PC-3 (cell line): ENCODE measurements around the gene RMDN3. TPM values are rescaled to one million over a fixed set of nuclear protein-coding genes. Genes with fewer than 3 reads are reported as not detected.

Experiments used
- ATAC-seq: fragments of 200-7000 bp; cut with Tn5 transposase; 2 replicates; pipeline ENCODE4 v1.9.1; 2020; ENCODE audit warnings: mild to moderate bottlenecking, moderate library complexity
- BruUV-seq: library from RNA; stranded (reverse); fragments of 400-500 nt; replicated peaks from 2 replicates; lab custom pipeline; 2021; lab: Mats Ljungman, UMichigan
- CTCF ChIA-PET: fragments of 300-600 bp; sonication (Branson Sonifier 250); formaldehyde crosslinking; loops from one replicate; lab custom pipeline; 2022; ENCODE audit warnings: antibody characterized with exemption; lab: Charles Lee
- POLR2A ChIA-PET: fragments of 300-600 bp; sonication (Branson Sonifier 250); formaldehyde crosslinking; loops from one replicate; lab custom pipeline; 2022; ENCODE audit warnings: antibody characterized with exemption; ENCODE audit not compliant: unreplicated experiment; lab: Charles Lee
- DNase-seq: peaks from one replicate; pipeline ENCODE4 v3.0.0-alpha.2; 2015
- H2AFZ ChIP-seq: fragments of 300-600 bp; sonication (generic); 2 replicates; pipeline ENCODE4 v1.6.0; 2016; ENCODE audit warnings: antibody characterized with exemption, low read length
- H3F3A ChIP-seq: fragments of 300-600 bp; sonication (generic); one replicate; pipeline ENCODE4 v1.6.0; 2017; ENCODE audit warnings: antibody characterized with exemption, low read length, control low read depth, mild to moderate bottlenecking; ENCODE audit not compliant: unreplicated experiment
- H3K27ac ChIP-seq: fragments of 300-600 bp; sonication (generic); 2 replicates; pipeline ENCODE4 v1.5.1; 2016; ENCODE audit warnings: mild to moderate bottlenecking, low read length
- H3K27me3 ChIP-seq: fragments of 300-600 bp; sonication (generic); 2 replicates; pipeline ENCODE4 v1.6.1; 2016; ENCODE audit warnings: low read length, mixed read lengths
- H3K36me3 ChIP-seq: fragments of 300-600 bp; sonication (generic); 2 replicates; pipeline ENCODE4 v1.6.1; 2016; ENCODE audit warnings: low read depth, mixed run types, low read length, mixed read lengths
- H3K4me1 ChIP-seq: fragments of 300-600 bp; sonication (generic); 2 replicates; pipeline ENCODE4 v1.5.1; 2016; ENCODE audit warnings: low read length; ENCODE audit not compliant: insufficient read depth
- H3K4me2 ChIP-seq: fragments of 300-600 bp; sonication (generic); 2 replicates; pipeline ENCODE4 v1.6.0; 2016; ENCODE audit warnings: low read length
- H3K4me3 ChIP-seq: fragments of 300-600 bp; sonication (generic); 2 replicates; pipeline ENCODE4 v1.5.1; 2016; ENCODE audit warnings: mild to moderate bottlenecking, low read length, mixed read lengths
- H3K79me2 ChIP-seq: fragments of 300-600 bp; sonication (generic); 2 replicates; pipeline ENCODE4 v1.6.1; 2017; ENCODE audit warnings: low read length, mixed read lengths
- H3K9ac ChIP-seq: fragments of 300-600 bp; sonication (generic); 2 replicates; pipeline ENCODE4 v1.6.0; 2016; ENCODE audit warnings: mild to moderate bottlenecking, low read length
- H3K9me2 ChIP-seq: fragments of 300-600 bp; sonication (generic); replicated peaks from 2 replicates; pipeline ENCODE4 v1.6.1; 2016; ENCODE audit warnings: mixed run types, low read length, mixed read lengths
- H3K9me3 ChIP-seq: fragments of 300-600 bp; sonication (generic); 2 replicates; pipeline ENCODE4 v1.6.1; 2016; ENCODE audit warnings: low read length, mixed read lengths
- H4K20me1 ChIP-seq: fragments of 300-600 bp; sonication (generic); 2 replicates; pipeline ENCODE4 v1.6.1; 2016; ENCODE audit warnings: low read length, mixed read lengths
- CTCF ChIP-seq: fragments of 300-600 bp; sonication (generic); conservative IDR thresholded peaks from 2 replicates; pipeline ENCODE4 v1.5.1; 2017; ENCODE audit warnings: antibody characterized with exemption, low read depth, mild to moderate bottlenecking, low read length
- EZH2 ChIP-seq: fragments of 300-600 bp; sonication (generic); IDR thresholded peaks from one replicate; pipeline ENCODE4 v1.6.1; 2017; ENCODE audit warnings: antibody characterized with exemption, mild to moderate bottlenecking, low read length; ENCODE audit not compliant: unreplicated experiment
- EZH2phosphoT487 ChIP-seq: fragments of 300-600 bp; sonication (generic); IDR thresholded peaks from 2 replicates; pipeline ENCODE4 v1.6.1; 2018; ENCODE audit warnings: mild to moderate bottlenecking, antibody characterized with exemption, low read length, borderline replicate concordance
- intact Hi-C: fragments of 100-400 bp; cut with micrococcal nuclease; formaldehyde crosslinking; loops from 2 replicates; pipeline ENCODE4 v1.9.0; 2023
- total RNA-seq: library from RNA; depleted of rRNA; stranded (reverse); fragments of >200 nt; gene quantifications from 2 replicates; pipeline ENCODE4 v1.2.3, GENCODE V29; 2014

Gene RMDN3
- total RNA-seq, 1 experiment from 2014 or later: 21.4 TPM

GRCh38 chr15:40766906-40767837, 12.1 kb upstream of the RMDN3 start:
- intact Hi-C loops: no loop called here
- Histone ChIP-seq H3F3A (no peaks in the 10 kb centered on the region), H3K79me2 (no peaks in the 10 kb centered on the region), H3K4me3 (no peak overlapping the region), H3K9me2 (no peaks in the 10 kb centered on the region), H3K36me3 (no peaks in the 10 kb centered on the region), H2AFZ (no peak overlapping the region), H3K9me3 (no peaks in the 10 kb centered on the region), H3K27ac (no peak overlapping the region), H3K9ac (no peak overlapping the region), H3K4me2 (no peak overlapping the region), H4K20me1 (no peaks in the 10 kb centered on the region), H3K4me1 (peaks cover 57% of the 10 kb centered on the region), H3K27me3 (no peaks in the 10 kb centered on the region)
- POLR2A ChIA-PET: interaction anchor here (0.6 kb wide), 1 partner anchor 29 kb away, joined by 3 read pairs; no protein-coding TSS in a partner anchor
- TF ChIP-seq EZH2phosphoT487 (no peak), EZH2 (no peak), CTCF (no peak)
- no peak for ATAC-seq
- CTCF ChIA-PET: interaction anchor here (0.7 to 1.1 kb wide), 3 partner anchors 9 to 21 kb away, joined by 3 to 4 read pairs (median 3); no protein-coding TSS in a partner anchor
- peak; percentile 54 for DNase-seq
- no TSS peak for BruUV-seq

GRCh38 chr15:40766194-40766815, 11.3 kb upstream of the RMDN3 start:
- H2AFZ ChIP-seq: no peak overlapping the region
- H3K4me3 ChIP-seq: no peak overlapping the region
- BruUV-seq: no TSS peak
- no peak overlapping the region for H3K9ac ChIP-seq
- no peaks in the 10 kb centered on the region for H3K79me2 ChIP-seq
- no peaks in the 10 kb centered on the region for H3F3A ChIP-seq
- intact Hi-C loops: no loop called here
- no peak for DNase-seq
- TF ChIP-seq CTCF (no peak), EZH2 (no peak), EZH2phosphoT487 (no peak)
- ChIA-PET CTCF (interaction anchor here (1.0 to 1.1 kb wide), 2 partner anchors 19 to 20 kb away, joined by 3 read pairs; no protein-coding TSS in a partner anchor), POLR2A (interaction anchor here (0.6 kb wide), 1 partner anchor 30 kb away, joined by 3 read pairs; no protein-coding TSS in a partner anchor)
- H3K9me3 ChIP-seq: no peaks in the 10 kb centered on the region
- peaks cover 57% of the 10 kb centered on the region for H3K4me1 ChIP-seq
- no peaks in the 10 kb centered on the region for H4K20me1 ChIP-seq
- no peaks in the 10 kb centered on the region for H3K27me3 ChIP-seq
- no peak overlapping the region for H3K27ac ChIP-seq
- H3K36me3 ChIP-seq: no peaks in the 10 kb centered on the region
- H3K9me2 ChIP-seq: no peaks in the 10 kb centered on the region
- H3K4me2 ChIP-seq: no peak overlapping the region
- no peak for ATAC-seq
